Measurements from ENCODE around the gene SEPTIN11. TPM values are rescaled to one million over a fixed set of nuclear protein-coding genes. Genes with fewer than 3 reads are reported as not detected.
A peak's percentile ranks its signal among the peaks of the same experiment; 100 is the strongest.

SEPTIN11 gene
- total and polyA plus RNA-seq, 2 of the 4 experiments (the other 2 are of a cell fraction), result 267 to 573 TPM

- Histone ChIP-seq H2AK9ac (replicated peaks; ENCODE audit: low read depth, low read length, poor library complexity) (no peak overlapping the region), H4K5ac (ENCODE audit: low read depth, low read length) (no peak overlapping the region), H2AK5ac (ENCODE audit: low read depth, low read length) (no peak overlapping the region), H3K18ac (ENCODE audit: low read depth, low read length) (no peak overlapping the region), H3K36me3 (ENCODE audit: control insufficient read depth, insufficient read depth, low read length) (peaks cover 17% of the 10 kb centered on the region), H2AFZ (replicated peaks; ENCODE audit: low read length, poor library complexity) (no peak overlapping the region), H3K9ac (ENCODE audit: low read depth, low read length) (no peak overlapping the region), H3K9me3 (ENCODE audit: control insufficient read depth, insufficient read depth, low read length) (no peaks in the 10 kb centered on the region), H3K27me3 (ENCODE audit: control insufficient read depth, insufficient read depth, low read length) (no peaks in the 10 kb centered on the region), H2BK120ac (ENCODE audit: low read depth, low read length) (no peak overlapping the region), H3K79me1 (ENCODE audit: low read depth in 1 of 2, low read length in 2 of 2) (peaks cover 0 to 77% of the 10 kb centered on the region in 2 experiments; a peak in 3 of 4 replicates), H4K8ac (ENCODE audit: low read depth in 2 of 2, low read length in 2 of 2) (no peak overlapping the region; a peak in 1 of 4 replicates), H3K4me3 (ENCODE audit: insufficient read depth, low read depth, low read length) (no peak overlapping the region), H4K20me1 (ENCODE audit: insufficient read depth, low read length) (peaks cover 96% of the 10 kb centered on the region), H3K4me1 (ENCODE audit: control insufficient read depth, insufficient read depth, low read length) (peaks cover 22% of the 10 kb centered on the region), H4K91ac (ENCODE audit: insufficient read depth, low read depth, low read length) (no peak overlapping the region), H2BK5ac (ENCODE audit: low read depth, low read length, poor library complexity, severe bottlenecking) (no peak overlapping the region), H2BK20ac (ENCODE audit: low read depth, low read length) (no peak overlapping the region), H3K56ac (ENCODE audit: extremely low read depth, insufficient read depth, low read length) (no peak overlapping the region; the same call in 1 of the 2 replicates), H2BK15ac (ENCODE audit: low read depth, low read length) (no peak overlapping the region), H3K14ac (replicated peaks; ENCODE audit: low read depth, low read length) (0 out of 2 replicates have a peak overlapping the region, but pooled peaks have one; percentile 17), H3K27ac (ENCODE audit: insufficient read depth, low read length) (no peak overlapping the region), H3K4ac (ENCODE audit: low read depth, low read length) (no peak overlapping the region), H3K9me1 (ENCODE audit: insufficient read depth, low read length) (peaks cover 36% of the 10 kb centered on the region), H3K23ac (ENCODE audit: low read depth, low read length) (peak overlapping the region; percentile 58; the same call in 1 of the 2 replicates), H3K4me2 (ENCODE audit: low read depth, low read length) (no peak overlapping the region)
- in situ Hi-C loops (cut with MboI; ENCODE audit: low sequenced_read_pairs), result loop anchor here (10.0 kb wide), 1 partner anchor 68 kb away; no protein-coding TSS in a partner anchor
- WGBS, 2 experiments (ENCODE audit: extremely low coverage in 2 of 2, insufficient read length in 1 of 2), result 80% methylated on average over 1 of the region's 4 CpGs; no CpG with 5 or more reads in 1 of the 2 experiments
- BruUV-seq (replicated peaks), result no TSS peak
- DNase-seq, result no peak
- dilution Hi-C loops (cut with HindIII; ENCODE audit: low sequenced_read_pairs, unreplicated experiment), result no loop called here
- CTCF ChIA-PET, result no interaction called here
- POLR2A ChIA-PET (ENCODE audit: unreplicated experiment), result interaction anchor here (0.9 kb wide), 1 partner anchor 199 kb away, joined by 8 read pairs; no protein-coding TSS in a partner anchor
- intact Hi-C loops (cut with micrococcal nuclease), result no loop called here
- ATAC-seq (ENCODE audit: low read depth), result no peak; the same call in 1 of the 2 replicates
- TF ChIP-seq RFX5 (IDR thresholded peaks at IDR 0.05; ENCODE audit: low read depth, low read length), result no peak
- TF ChIP-seq ELK1 (IDR thresholded peaks at IDR 0.05; ENCODE audit: borderline replicate concordance, low read depth, low read length), result no peak
- no peak for TF ChIP-seq USF2 (IDR thresholded peaks at IDR 0.05; ENCODE audit: low read depth, low read length)
- TF ChIP-seq CTCF (conservative IDR thresholded peaks at IDR 0.05; ENCODE audit: low read depth, low read length), result no peak
- TF ChIP-seq MAFK (IDR thresholded peaks at IDR 0.05; ENCODE audit: low read depth, low read length), result no peak
- no peak for TF ChIP-seq CHD1 (IDR thresholded peaks at IDR 0.05; ENCODE audit: low read depth, low read length)
- TF ChIP-seq CEBPB (IDR thresholded peaks at IDR 0.05; ENCODE audit: low read depth, low read length), result no peak
- TF ChIP-seq POLR2A (IDR thresholded peaks at IDR 0.05; ENCODE audit: low read depth, low read length), result no peak
- TF ChIP-seq RAD21 (IDR thresholded peaks at IDR 0.05; ENCODE audit: low read length), result no peak
- no peak for TF ChIP-seq FOS (IDR thresholded peaks at IDR 0.05; ENCODE audit: low read depth, low read length)
- TF ChIP-seq SMC3 (IDR thresholded peaks at IDR 0.05; ENCODE audit: low read depth, low read length), result no peak
- TF ChIP-seq MXI1 (IDR thresholded peaks at IDR 0.05; ENCODE audit: borderline replicate concordance, low read depth, low read length), result no peak
- no peak for TF ChIP-seq BHLHE40 (IDR thresholded peaks at IDR 0.05; ENCODE audit: low read depth, low read length)
- no peak for TF ChIP-seq RCOR1 (IDR thresholded peaks at IDR 0.05; ENCODE audit: insufficient replicate concordance, low read length)
- TF ChIP-seq NFE2L2 (IDR thresholded peaks at IDR 0.05; ENCODE audit: low read depth, low read length), result no peak
These were observed 7.6 kb downstream of the SEPTIN11 start for GRCh38 chr4:76957004-76957738.

All from IMR-90 (cell line).